Hindlimb muscle (tissue), 1 donor: ENCODE data around the gene LYSMD1. TPM values are rescaled to one million over a fixed set of nuclear protein-coding genes. Genes with fewer than 3 reads are reported as not detected.

Experiments used
- DNase-seq: peaks from one replicate; pipeline ENCODE4 v3.0.0-alpha.2; 2013
- polyA plus RNA-seq: library from polyadenylated mRNA; unstranded; fragments of 120-200 nt; gene quantifications from one replicate; pipeline ENCODE4 v1.2.1, GENCODE V29; 2013; ENCODE audit not compliant: insufficient read length

LYSMD1 gene
- polyA plus RNA-seq, 1 donor = 12.2 TPM

GRCh38 chr1:151135433-151136385 is 30.0 kb downstream of the LYSMD1 start:
- DNase-seq = no peak

GRCh38 chr1:151134991-151135390 is 30.7 kb downstream of the LYSMD1 start:
- DNase-seq = no peak

- DNase-seq = no peak
Observed at GRCh38 chr1:151134396-151134795, 31.3 kb downstream of the LYSMD1 start.

GRCh38 chr1:151133018-151133806 is 32.5 kb downstream of the LYSMD1 start:
- no peak for DNase-seq

GRCh38 chr1:151132335-151133017 is 33.2 kb downstream of the LYSMD1 start:
- DNase-seq = no peak

- DNase-seq = no peak
Observed at GRCh38 chr1:151131701-151132334, 33.9 kb downstream of the LYSMD1 start.

- peak; percentile 88 for DNase-seq
Observed at GRCh38 chr1:151130987-151131586, 34.6 kb downstream of the LYSMD1 start.

- no peak for DNase-seq
Observed at GRCh38 chr1:151128800-151129199, 36.9 kb downstream of the LYSMD1 start.

- no peak for DNase-seq
Observed at GRCh38 chr1:151124763-151125403, 40.8 kb downstream of the LYSMD1 start.

- DNase-seq = no peak
Observed at GRCh38 chr1:151113877-151114276, 51.8 kb downstream of the LYSMD1 start.

Other genes starting within 250 kb of the LYSMD1 start
- 45.0 TPM for gene SETDB1, start 239.5 kb downstream of the LYSMD1 start, polyA plus RNA-seq
- 69.0 TPM for gene CERS2, start 191.1 kb downstream of the LYSMD1 start, polyA plus RNA-seq
- 3.8 TPM for gene ANXA9, start 183.6 kb downstream of the LYSMD1 start, polyA plus RNA-seq
- 24.4 TPM for gene MINDY1, start 159.0 kb downstream of the LYSMD1 start, polyA plus RNA-seq
- gene PRUNE1, start 157.5 kb downstream of the LYSMD1 start, polyA plus RNA-seq = 27.1 TPM
- gene BNIPL, start 129.3 kb downstream of the LYSMD1 start, polyA plus RNA-seq = 1.1 TPM
- gene C1orf56, start 118.2 kb downstream of the LYSMD1 start, polyA plus RNA-seq = 6.0 TPM
- gene CDC42SE1, start 106.3 kb downstream of the LYSMD1 start, polyA plus RNA-seq = 60.6 TPM
- gene MLLT11, start 105.5 kb downstream of the LYSMD1 start, polyA plus RNA-seq = 11.1 TPM
- gene GABPB2, start 95.1 kb downstream of the LYSMD1 start, polyA plus RNA-seq = 7.0 TPM
- 120 TPM for gene SEMA6C, start 19.3 kb downstream of the LYSMD1 start, polyA plus RNA-seq
- gene TNFAIP8L2, start 9.3 kb downstream of the LYSMD1 start, polyA plus RNA-seq = 2.5 TPM
- gene SCNM1, start 242 bp upstream of the LYSMD1 start, polyA plus RNA-seq = 36.7 TPM
- 27.4 TPM for gene TMOD4, start 10.1 kb upstream of the LYSMD1 start, polyA plus RNA-seq
- gene VPS72, start 24.3 kb upstream of the LYSMD1 start, polyA plus RNA-seq = 45.4 TPM
- gene PIP5K1A, start 32.6 kb upstream of the LYSMD1 start, polyA plus RNA-seq = 43.5 TPM
- gene PSMD4, start 88.8 kb upstream of the LYSMD1 start, polyA plus RNA-seq = 121 TPM
- 13.5 TPM for gene ZNF687, start 116.4 kb upstream of the LYSMD1 start, polyA plus RNA-seq
- 56.5 TPM for gene PI4KB, start 161.5 kb upstream of the LYSMD1 start, polyA plus RNA-seq
- 24.0 TPM for gene RFX5, start 181.3 kb upstream of the LYSMD1 start, polyA plus RNA-seq
- 35.2 TPM for gene SELENBP1, start 206.8 kb upstream of the LYSMD1 start, polyA plus RNA-seq
- gene PSMB4, start 233.7 kb upstream of the LYSMD1 start, polyA plus RNA-seq = 142 TPM